Choroid plexus epithelial cell (primary cell): ENCODE measurements around the gene PCGF3.

Source experiments
- DNase-seq: peaks from one replicate; pipeline ENCODE4 v3.0.0-alpha.2; 2010; ENCODE audit warnings: low read depth
- H3K4me3 ChIP-seq: 2 replicates; pipeline ENCODE4 v1.5.1; 2011; ENCODE audit warnings: low read depth, mild to moderate bottlenecking, control low read depth, low read length, moderate library complexity
- CTCF ChIP-seq: conservative IDR thresholded peaks from 2 replicates; pipeline ENCODE4 v1.5.1; 2011; ENCODE audit warnings: low read depth, mild to moderate bottlenecking, control low read depth, inconsistent platforms, low read length, moderate library complexity

PCGF3 gene

GRCh38 chr4:677431-678293 is 28.0 kb upstream of the PCGF3 start:
- TF ChIP-seq CTCF = no peak
- no peak overlapping the region for H3K4me3 ChIP-seq
- no peak for DNase-seq

DNA sequence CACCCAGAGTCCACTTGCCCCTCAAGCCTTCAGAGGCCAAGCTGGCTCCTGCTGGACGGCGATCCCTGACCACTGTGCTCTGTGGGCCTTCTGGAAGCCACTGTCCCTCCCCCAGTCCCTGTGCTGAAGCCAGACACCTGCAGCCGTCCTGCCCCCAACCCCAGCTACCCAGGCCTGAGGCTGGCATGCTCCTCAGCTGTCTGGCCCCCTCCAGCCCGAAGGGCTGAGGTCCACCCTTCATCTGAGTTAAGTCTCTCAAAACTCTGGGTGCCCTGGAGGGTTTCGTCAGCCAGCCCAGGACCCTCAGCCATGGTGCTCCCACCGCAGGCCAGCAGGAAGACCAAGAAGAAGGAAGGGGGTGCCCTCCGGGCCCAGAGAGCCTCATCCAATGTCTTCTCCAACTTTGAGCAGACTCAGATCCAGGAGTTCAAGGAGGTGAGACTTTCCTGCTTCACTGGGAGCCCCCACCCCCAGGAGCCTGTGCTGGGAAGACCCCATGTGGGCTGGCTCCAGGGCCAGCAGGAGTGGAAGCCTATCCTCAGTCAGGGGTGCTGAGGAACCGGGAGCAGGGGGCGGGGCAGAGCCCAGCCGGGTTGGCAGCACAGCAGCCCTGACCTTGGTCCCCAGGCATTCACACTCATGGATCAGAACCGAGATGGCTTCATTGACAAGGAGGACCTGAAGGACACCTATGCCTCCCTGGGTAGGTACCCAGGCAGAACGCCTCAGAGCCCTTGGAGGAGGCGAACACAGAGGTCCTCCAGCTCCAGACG is 27.1 kb upstream of the PCGF3 start:
- no peak for TF ChIP-seq CTCF
- no peak overlapping the region for H3K4me3 ChIP-seq
- DNase-seq = no peak

DNA sequence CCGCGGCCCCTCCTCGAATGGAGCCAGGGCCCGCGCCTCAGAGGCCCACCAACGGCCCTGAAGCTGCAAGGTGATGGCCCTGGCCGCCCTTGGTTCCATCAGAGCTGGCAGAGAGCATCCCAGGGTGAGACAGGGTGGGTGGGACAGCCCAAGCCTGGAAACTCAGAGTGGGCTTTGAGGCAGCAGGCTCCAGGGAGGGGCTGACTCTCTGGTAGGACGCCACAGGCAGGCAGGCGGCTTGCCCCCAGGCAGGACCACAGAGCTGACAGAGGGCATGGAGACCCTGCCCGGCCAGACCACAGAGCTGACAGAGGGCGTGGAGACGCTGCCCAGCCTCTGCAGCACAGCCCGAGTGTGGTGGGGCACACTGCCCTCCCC is 26.5 kb upstream of the PCGF3 start:
- DNase-seq = no peak
- no peak overlapping the region for H3K4me3 ChIP-seq
- TF ChIP-seq CTCF = no peak

DNA sequence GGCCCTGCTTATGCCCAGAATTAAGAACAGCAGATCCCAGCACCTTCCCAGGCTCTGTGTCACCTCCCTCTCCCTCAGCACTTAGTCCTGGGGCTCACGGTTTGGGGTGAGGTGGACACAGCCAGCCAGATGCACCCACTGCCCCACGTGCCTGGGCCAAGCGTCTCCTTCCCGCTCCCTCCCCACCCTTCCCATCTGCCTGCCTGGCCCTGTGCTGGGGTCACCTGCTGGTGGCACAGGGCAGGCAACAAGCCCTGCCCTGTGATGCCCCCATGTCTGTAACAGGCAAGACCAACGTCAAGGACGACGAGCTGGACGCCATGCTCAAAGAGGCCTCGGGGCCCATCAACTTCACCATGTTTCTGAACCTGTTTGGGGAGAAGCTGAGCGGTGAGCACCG is 26.0 kb upstream of the PCGF3 start:
- H3K4me3 ChIP-seq = no peak overlapping the region
- TF ChIP-seq CTCF = no peak
- DNase-seq = no peak

DNA sequence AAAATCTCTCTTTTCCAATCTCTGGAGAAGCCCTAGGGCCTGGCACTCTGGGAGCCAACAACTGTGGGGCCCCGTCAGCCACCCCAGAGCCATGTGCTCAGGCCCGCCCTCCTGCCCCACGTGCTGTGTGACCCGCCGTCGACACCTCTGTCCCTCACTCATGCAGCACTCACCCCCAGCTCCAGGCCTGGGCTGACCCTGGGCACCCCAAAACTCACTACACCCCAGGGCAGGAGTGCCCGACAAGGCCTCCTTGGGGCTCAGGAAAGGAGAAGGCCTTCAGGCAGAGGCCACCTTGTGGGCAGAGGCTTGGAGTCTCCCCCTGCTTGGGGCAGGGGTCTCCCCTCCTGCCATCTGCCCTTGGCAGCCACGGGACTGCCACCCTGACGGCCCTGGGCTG is 25.5 kb upstream of the PCGF3 start:
- no peak for DNase-seq
- H3K4me3 ChIP-seq = no peak overlapping the region
- no peak for TF ChIP-seq CTCF

DNA sequence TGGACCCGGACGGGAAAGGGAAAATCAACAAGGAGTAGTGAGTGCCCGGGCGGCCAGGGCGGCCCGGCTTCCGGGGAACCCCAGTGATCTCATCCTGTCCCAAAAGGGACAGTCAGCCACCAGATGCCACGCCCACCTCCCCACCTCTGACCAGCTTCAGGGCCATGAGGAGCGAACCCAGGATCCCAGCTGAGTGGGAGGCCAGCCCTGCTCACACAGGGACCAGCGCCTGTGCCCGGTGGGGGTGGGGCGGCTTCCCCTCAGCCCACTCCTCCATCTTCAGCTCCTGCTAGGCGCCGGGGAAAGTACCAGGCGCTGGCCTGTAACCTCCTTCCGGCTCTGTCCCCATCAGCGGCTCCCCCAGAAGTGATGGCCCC is 25.1 kb upstream of the PCGF3 start:
- DNase-seq = no peak
- TF ChIP-seq CTCF = no peak
- H3K4me3 ChIP-seq = peak overlapping the region; percentile 49
